GM18508 (cell line): Measurements from ENCODE around the gene ISCA1.
A peak's percentile ranks its signal among the peaks of the same experiment; 100 is the strongest.
"Not testable (repeated sequence)": the region's sequence is repeated elsewhere in the genome, so short reads cannot be mapped to it uniquely, and the experiment has no call there.

ENCODE experiments used
- ATAC-seq: cut with Tn5 transposase; IDR thresholded peaks from one replicate; pipeline ENCODE4 v1.9.1; 2021; ENCODE audit warnings: moderate number of reproducible peaks; ENCODE audit not compliant: insufficient read depth, unreplicated experiment

Gene ISCA1

GRCh38 chr9:86282077-86282978 lies at the start of gene ISCA1:
ISCA1 (minus strand) TSS chr9:86282538; CDS start chr9:86282458, 80 bp downstream.
- ATAC-seq, result peak; percentile 59

DNA sequence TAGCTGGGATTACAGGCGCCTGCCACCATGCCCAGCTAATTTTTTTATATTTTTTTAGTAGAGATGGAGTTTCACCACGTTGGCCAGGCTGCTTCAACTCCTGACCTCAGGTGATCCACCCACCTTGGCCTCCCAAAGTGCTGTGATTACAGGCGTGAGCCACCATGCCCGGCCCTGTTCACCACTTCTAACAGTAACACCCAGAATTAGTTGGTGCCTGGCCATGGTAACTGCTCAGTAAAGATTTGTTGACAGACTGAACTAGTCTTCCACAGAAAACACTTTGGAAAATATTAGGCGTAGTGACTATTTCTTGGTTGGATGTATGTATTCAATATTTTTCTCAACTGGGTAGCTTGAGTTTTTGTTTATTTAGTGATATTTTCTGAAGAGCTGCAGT lies 47.8 kb upstream of the ISCA1 start:
- ATAC-seq, result no peak

GRCh38 chr9:86329649-86330048 lies 47.3 kb upstream of the ISCA1 start:
- ATAC-seq, result no peak

GRCh38 chr9:86328156-86328555 lies 45.8 kb upstream of the ISCA1 start:
- no peak for ATAC-seq

DNA sequence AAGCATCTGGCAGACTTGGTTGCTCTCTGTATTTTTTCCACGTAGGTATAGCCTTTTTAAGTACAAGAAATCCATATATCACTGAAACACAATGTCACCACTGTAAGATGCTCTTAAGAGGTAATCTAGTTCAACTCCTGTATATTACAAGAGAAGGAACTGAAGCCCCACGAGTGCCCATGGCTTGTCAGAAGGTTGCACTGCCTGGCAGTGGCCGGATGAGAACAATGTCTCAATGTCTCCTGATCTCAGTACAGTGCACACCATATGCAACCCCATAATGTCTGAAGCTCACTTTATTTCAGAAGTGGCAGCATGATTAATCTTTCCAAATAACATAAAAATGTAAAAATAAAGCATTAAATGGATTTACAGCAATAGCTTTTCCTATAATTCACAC lies 44.2 kb upstream of the ISCA1 start:
- ATAC-seq, result no peak

DNA sequence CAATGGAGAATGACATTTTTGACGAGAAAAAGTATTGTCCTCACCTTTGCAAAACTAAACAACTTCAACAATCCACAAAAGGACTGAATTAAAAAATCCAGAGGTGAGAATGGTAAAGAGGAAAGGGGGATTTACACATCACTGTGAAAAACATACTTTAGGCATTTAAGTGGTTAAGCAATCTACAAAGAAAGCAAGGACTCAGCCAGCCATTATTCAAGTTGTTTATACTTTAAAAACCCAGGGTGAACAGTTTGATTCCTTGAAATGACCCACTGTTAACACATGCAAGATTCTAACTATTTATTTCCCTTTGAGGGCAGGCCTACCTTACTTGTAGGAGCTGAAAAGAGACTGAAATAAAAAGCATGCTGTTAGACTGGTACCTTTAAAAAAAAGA lies 42.6 kb upstream of the ISCA1 start:
- ATAC-seq, result no peak

GRCh38 chr9:86324308-86324707 lies 42.0 kb upstream of the ISCA1 start:
- no peak for ATAC-seq

DNA sequence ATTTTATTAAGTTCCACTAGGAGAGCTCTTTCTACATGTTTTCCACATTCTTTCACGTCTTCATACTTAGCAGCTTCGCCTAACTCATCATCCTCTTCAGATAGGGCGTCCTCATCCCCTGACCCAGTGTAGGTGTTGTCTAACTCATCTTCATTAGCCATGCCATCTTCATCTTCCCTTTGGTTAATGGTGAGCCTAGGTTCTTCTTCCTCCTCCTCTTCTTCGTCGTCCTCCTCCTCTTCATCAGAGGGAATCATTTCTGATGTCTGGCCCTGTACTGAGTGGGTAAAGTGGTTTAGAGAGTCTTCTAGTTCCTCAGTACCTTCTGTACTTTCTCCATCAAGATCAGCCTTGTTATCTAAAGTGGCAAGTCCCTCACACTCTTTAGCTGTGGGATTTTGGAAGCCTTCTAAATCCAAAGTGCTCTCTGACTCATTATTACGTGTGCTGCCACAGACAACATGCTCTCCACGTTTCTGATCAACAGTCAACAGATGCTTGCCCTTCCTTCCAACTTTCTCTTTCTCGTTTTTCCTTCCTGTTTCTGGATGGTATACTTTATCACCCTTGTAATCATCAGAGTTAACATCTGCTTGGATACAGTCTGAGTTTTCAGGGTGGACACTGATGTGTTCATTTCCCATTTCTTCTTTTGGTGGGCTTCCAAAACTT lies 40.8 kb upstream of the ISCA1 start:
- no peak for ATAC-seq

DNA sequence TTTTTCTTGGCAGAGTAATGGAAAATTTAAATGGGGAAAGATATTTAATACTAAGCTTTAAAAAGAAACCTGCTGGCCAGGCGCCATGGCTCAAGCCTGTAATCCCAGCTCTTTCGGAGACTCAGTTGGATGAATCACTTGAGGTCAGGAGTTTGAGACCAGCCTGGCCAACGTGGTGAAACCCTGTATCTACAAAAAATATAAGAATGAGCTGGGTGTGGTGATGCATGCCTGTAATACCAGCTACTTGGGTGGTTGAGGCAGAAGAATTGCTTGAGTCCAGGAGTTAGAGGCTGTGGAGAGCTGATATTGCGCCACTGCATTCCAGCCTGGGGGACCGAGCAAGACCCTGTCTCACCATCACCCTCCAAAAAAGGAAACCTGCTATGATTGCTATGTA lies 39.0 kb upstream of the ISCA1 start:
- ATAC-seq, result no peak

DNA sequence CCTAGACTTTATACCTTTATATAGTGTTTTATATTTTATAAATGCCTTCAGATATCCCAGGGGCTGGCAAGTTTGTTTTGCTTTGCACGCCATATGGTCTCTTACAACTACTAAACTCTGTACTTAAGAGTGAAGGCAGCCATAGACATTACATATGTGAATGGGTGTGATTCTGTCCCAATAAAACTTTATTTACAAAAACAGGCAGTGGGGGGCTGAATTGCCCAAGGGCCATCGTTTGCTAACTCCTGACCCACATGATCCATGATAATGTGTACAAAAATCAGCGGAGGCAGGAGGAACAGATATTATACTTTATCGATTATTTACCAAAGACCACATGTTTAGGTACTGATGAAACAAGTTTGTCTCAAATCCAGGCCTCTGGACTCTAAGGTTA lies 35.8 kb upstream of the ISCA1 start:
- no peak for ATAC-seq

GRCh38 chr9:86315078-86315477 lies 32.7 kb upstream of the ISCA1 start:
- no peak for ATAC-seq

- not testable (repeated sequence) for ATAC-seq
Observed at GRCh38 chr9:86312959-86313358, 30.6 kb upstream of the ISCA1 start.

GRCh38 chr9:86308687-86309086 lies 26.3 kb upstream of the ISCA1 start:
- no peak for ATAC-seq

DNA sequence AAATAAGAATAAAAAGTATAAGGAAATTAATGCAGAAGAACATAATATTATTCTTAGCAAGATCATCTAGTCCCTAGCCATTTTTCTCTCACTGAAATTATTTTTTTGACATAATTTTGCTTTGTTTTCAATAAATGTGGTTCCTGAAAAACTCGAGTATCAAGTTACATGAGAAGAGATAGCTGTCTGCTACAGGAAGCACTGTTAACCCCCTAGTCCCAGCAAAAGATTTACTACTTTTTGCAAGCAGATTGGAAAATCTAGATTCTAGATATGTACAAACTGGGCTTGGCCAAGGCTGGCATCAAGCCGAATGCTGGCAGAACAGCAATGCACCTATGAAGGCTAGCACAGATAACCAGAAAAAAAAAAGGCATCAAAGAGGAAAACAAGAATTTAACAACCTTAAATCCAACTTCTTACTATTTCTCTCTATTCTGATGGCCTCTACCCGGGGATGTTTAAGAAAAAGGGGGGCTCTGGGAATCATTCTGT lies 21.9 kb upstream of the ISCA1 start:
- ATAC-seq, result no peak

- no peak for ATAC-seq
Observed at GRCh38 chr9:86303316-86303975, 21.1 kb upstream of the ISCA1 start.

GRCh38 chr9:86301686-86302085 lies 19.3 kb upstream of the ISCA1 start:
- no peak for ATAC-seq

GRCh38 chr9:86300701-86301100 lies 18.4 kb upstream of the ISCA1 start:
- ATAC-seq, result no peak

DNA sequence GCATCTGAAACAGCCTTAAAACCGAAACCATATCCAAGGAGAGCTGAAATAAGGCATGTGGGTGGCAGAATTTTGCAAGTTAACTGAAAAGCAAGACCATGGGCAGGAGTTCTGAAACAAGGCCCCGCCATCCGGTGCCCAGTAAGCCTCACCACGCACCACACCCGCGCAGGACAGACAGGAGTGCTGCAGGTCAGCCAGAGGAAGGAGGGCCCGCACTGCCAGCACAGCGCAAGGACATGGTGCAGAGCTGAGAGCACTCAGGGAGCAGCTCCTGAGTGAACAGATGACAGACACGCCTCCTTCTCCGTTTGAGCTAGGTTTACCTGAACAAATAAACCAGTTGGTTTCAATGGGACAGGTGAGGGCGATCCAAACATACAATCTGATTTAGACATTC lies 16.5 kb upstream of the ISCA1 start:
- ATAC-seq, result no peak

- not testable (repeated sequence) for ATAC-seq
Observed at GRCh38 chr9:86290341-86290740, 8.0 kb upstream of the ISCA1 start.

GRCh38 chr9:86288499-86289198 lies 6.3 kb upstream of the ISCA1 start:
- no peak for ATAC-seq
